AG10803 (cell line): Measurements from ENCODE around the gene ALDOA.
"Not testable (repeated sequence)": the region's sequence is repeated elsewhere in the genome, so short reads cannot be mapped to it uniquely, and the experiment has no call there.

Source experiments
- DNase-seq: peaks from one replicate; pipeline ENCODE4 v3.0.0; 2010; ENCODE audit warnings: low read depth
- H3K4me3 ChIP-seq: 2 replicates; pipeline ENCODE4 v1.5.1; 2011; ENCODE audit warnings: mild to moderate bottlenecking, low read length, control low read depth
- TF ChIP-seq, protein P1 (sequence below): conservative IDR thresholded peaks from 2 replicates; pipeline ENCODE4 v1.5.1; 2011; ENCODE audit warnings: mild to moderate bottlenecking, low read length, control low read depth, inconsistent platforms

Gene ALDOA

DNA sequence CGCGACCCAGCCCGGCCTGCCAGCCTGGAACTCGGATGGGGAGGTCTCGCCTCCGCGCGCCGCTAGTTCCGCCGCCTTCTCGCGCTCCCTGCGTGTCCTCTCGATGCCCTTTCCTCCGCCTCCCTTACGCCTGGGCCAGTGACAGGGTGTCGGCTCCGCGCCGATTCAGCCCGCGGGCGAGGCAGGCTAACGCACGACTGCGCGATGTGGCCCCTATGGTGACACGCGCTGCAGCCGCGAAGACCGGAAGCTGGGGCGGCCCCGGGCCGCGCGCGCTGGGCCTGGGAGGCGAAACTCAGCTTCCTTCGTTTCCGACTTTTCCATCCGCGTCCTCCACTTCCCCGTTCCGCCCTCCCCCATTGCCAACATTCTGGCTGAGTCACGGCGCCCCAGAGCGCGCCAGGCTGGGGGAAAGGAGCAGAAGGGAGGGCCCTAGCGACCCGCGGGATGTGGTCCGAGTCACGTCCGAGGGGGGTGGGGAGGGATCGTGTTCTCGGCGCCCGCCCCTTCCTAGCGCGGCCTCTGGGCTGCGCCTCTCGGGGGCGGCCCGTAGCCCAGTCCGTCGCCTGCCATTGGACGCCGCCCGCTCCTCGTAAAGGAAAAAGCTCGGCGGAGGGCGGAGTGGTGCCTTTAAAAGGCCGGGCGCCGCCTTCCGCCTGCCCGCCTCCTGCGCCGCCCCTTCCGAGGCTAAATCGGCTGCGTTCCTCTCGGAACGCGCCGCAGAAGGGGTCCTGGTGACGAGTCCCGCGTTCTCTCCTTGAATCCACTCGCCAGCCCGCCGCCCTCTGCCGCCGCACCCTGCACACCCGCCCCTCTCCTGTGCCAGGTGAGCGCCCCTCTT lies at the start of gene ALDOA:
Gene ALDOA, plus strand, starts transcription at position 659 of the 841 bp plus-strand sequence. CDS start 1,138 bp downstream, outside the sequence.
- peak within 1 kb of the TSS; percentile 97 for H3K4me3 ChIP-seq
- TF ChIP-seq, protein P1, sequence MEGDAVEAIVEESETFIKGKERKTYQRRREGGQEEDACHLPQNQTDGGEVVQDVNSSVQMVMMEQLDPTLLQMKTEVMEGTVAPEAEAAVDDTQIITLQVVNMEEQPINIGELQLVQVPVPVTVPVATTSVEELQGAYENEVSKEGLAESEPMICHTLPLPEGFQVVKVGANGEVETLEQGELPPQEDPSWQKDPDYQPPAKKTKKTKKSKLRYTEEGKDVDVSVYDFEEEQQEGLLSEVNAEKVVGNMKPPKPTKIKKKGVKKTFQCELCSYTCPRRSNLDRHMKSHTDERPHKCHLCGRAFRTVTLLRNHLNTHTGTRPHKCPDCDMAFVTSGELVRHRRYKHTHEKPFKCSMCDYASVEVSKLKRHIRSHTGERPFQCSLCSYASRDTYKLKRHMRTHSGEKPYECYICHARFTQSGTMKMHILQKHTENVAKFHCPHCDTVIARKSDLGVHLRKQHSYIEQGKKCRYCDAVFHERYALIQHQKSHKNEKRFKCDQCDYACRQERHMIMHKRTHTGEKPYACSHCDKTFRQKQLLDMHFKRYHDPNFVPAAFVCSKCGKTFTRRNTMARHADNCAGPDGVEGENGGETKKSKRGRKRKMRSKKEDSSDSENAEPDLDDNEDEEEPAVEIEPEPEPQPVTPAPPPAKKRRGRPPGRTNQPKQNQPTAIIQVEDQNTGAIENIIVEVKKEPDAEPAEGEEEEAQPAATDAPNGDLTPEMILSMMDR = no peak
- DNase-seq = peak; percentile 99

DNA sequence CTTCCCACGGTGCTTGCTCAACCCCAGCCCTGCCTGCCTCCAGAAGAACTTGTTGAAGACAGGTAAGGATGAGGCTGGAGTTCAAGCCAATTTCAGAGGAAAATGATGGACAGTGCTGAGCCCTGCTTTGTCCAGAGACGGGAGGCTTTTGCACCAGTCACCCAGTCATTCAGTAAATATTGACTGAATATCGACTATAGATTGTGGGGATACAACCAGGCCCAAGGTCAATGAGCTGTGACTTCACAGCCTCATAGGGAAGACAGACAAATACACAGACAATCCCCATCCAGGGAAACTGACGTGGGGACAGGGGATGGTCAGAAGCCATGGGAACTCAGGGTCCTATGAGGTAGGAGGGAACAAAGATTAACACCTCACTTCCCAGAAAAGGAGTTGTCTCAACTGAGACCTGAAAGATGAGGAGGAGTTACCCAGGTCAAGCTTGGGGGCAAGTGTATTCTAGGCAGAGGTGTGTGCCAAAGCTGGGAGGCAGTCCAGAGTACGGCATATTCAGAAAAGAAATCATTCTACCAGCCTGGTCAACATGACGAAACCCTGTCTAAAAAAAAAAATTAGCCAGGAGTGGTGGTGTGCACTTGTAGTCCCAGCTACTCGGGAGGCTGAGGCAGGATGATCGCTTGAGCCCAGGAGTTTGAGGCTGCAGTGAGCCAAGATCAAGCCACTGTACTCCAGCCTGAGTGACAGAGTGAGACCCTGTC lies 48.8 kb upstream of the ALDOA start:
- TF ChIP-seq, protein P1 = no peak
- no peak overlapping the region for H3K4me3 ChIP-seq
- DNase-seq = no peak

GRCh38 chr16:30017277-30017656 lies 48.3 kb upstream of the ALDOA start:
- DNase-seq = no peak

DNA sequence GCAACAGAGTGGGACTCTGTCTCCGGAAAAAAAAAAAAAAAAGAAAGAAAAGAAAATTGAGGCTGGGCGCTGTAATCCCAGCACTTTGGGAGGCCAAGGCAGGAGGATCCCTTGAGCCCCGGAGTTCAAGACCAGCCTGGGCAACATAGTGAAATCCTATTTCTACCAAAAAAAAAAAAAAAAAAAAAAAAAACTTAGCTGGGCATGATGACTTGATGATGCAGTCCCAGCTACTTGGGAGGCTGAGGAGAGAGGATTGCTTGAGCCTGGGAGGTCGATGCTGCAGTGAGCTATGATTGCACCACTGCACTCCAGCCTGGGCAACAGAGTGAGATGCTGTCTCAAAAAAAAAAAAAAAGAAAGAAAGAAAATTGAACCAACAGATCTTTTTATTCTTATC lies 47.6 kb upstream of the ALDOA start:
- not testable (repeated sequence) for DNase-seq, H3K4me3 ChIP-seq

More at GRCh38 chr16:30017277-30017656, 48.3 kb upstream of the ALDOA start:
- TF ChIP-seq, protein P1 = no peak
- H3K4me3 ChIP-seq = no peak overlapping the region

- TF ChIP-seq, protein P1 = no peak
- DNase-seq = no peak
- H3K4me3 ChIP-seq = no peak overlapping the region
Observed at GRCh38 chr16:30018731-30019158, 46.8 kb upstream of the ALDOA start.

DNA sequence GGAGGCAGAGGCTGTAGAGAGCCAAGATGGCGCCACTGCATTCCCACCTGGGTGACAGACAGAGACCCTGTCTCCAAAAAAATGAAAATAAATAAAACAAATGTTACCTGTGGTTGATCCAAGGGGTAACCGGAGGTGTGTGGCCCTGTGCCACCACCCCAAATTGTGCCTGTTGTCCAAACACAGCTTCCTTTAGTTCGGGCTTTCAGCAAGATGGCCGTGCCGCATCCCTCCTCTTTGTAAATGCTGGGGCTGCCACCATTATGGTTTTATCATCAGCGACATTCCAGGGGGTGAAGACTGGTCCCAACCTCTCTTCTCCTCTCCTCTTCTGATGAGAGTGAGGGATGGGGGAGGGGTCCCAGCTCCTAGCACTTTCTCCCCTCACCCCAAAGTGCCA lies 42.7 kb upstream of the ALDOA start, which contains the start of gene C16orf92:
Gene C16orf92, plus strand, starts transcription at position 312 of the 400 bp plus-strand sequence. CDS start 143 bp downstream, outside the sequence.
- no peak within 1 kb of the TSS for H3K4me3 ChIP-seq
- TF ChIP-seq, protein P1 = no peak
- no peak for DNase-seq

DNA sequence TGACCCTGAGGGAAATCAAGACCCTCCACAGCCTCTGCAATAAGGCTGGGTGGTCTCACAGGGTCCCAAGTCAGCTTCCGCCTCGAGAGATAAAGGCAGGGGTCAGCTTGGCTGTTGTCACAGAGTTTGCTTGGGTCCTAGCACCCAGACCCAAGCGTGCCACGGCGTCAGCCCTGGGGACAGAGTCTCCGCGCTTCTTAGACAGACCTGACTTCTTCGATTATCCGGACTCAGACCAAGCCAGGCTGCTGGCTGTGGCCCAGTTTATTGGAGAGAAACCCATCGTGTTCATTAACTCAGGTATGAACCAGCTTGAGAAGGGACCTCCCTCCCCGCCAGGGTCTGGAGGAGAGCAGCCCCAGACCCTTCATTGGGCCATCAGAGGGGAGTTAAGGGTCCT lies 42.0 kb upstream of the ALDOA start:
- TF ChIP-seq, protein P1 = no peak
- no peak overlapping the region for H3K4me3 ChIP-seq
- no peak for DNase-seq
